Endothelial cell of umbilical vein (primary cell): ENCODE measurements around the gene MED26. TPM values are rescaled to one million over a fixed set of nuclear protein-coding genes. Genes with fewer than 3 reads are reported as not detected.

Experiments
- BruUV-seq: library from RNA; stranded (reverse); fragments of 400-500 nt; replicated peaks from 2 replicates; lab custom pipeline; 2021; lab: Mats Ljungman, UMichigan
- CTCF ChIA-PET: fragments of 300-600, 350-600 bp; sonication (Branson Sonifier 250); formaldehyde crosslinking; loops from one replicate; lab custom pipeline; 2021; ENCODE audit warnings: antibody characterized with exemption, inconsistent platforms; lab: Charles Lee
- POLR2A ChIA-PET: fragments of 300-600, 350-600 bp; sonication (Branson Sonifier 250); formaldehyde crosslinking; loops from one replicate; lab custom pipeline; 2021; ENCODE audit warnings: antibody characterized with exemption, inconsistent platforms; lab: Charles Lee
- DNase-seq: peaks from one replicate; pipeline ENCODE4 v3.0.0-alpha.2; 2011; ENCODE audit warnings: low read depth, low spot score
- FAIRE-seq: peaks from 2 replicates; lab custom pipeline; 2011; peaks lifted over from hg19 to GRCh38; lab: Jason Lieb, UNC
- H2AFZ ChIP-seq: 2 replicates; pipeline ENCODE4 v1.6.0; 2012; ENCODE audit warnings: low read depth, low read length, control low read depth, inconsistent platforms
- H3K27ac ChIP-seq: 2 replicates; pipeline ENCODE4 v1.5.1; 2011; ENCODE audit warnings: low read depth, mild to moderate bottlenecking, control low read depth, low read length, moderate library complexity; ENCODE audit not compliant: insufficient read depth
- H3K27me3 ChIP-seq, 2 experiments: 2 replicates each; pipeline versions ENCODE4 v1.6.0 to v1.6.1; 2011; ENCODE audit warnings: low read length in 2 of 2, mixed read lengths in 1 of 2; ENCODE audit not compliant: control insufficient read depth in 2 of 2, insufficient read depth in 2 of 2
- H3K36me3 ChIP-seq, 2 experiments: 2 replicates in 1 of 2; 3 replicates in 1 of 2; pipeline ENCODE4 v1.5.1; 2011; ENCODE audit warnings: low read length in 2 of 2, mild to moderate bottlenecking in 1 of 2, moderate library complexity in 1 of 2; ENCODE audit not compliant: control insufficient read depth in 2 of 2, insufficient read depth in 2 of 2; ENCODE audit errors: extremely low read depth in 1 of 2
- H3K4me1 ChIP-seq: 3 replicates; pipeline ENCODE4 v1.5.1; 2011; ENCODE audit warnings: mild to moderate bottlenecking, low read length; ENCODE audit not compliant: control insufficient read depth, insufficient read depth; ENCODE audit errors: extremely low read depth
- H3K4me2 ChIP-seq: 2 replicates; pipeline ENCODE4 v1.6.1; 2011; ENCODE audit warnings: low read length, control low read depth, mixed read lengths; ENCODE audit not compliant: insufficient read depth
- H3K4me3 ChIP-seq, 3 experiments: fragments of 200-600 bp in 1 of 3; sonication (generic), shearing (Covaris generic) in 1 of 3; replicated peaks in 1 of 3; 2 replicates each; pipeline ENCODE4 v1.5.1; 2011 to 2016; ENCODE audit warnings: control low read depth in 3 of 3, low read length in 3 of 3, mild to moderate bottlenecking in 2 of 3, inconsistent platforms in 1 of 3, low read depth in 1 of 3, moderate library complexity in 1 of 3; ENCODE audit not compliant: insufficient read depth in 1 of 3
- H3K79me2 ChIP-seq: 2 replicates; pipeline ENCODE4 v1.6.0; 2012; ENCODE audit warnings: low read length, inconsistent platforms; ENCODE audit not compliant: control insufficient read depth, insufficient read depth
- H3K9ac ChIP-seq: replicated peaks from 2 replicates; pipeline ENCODE3; 2011; ENCODE audit warnings: low read length, control low read depth; ENCODE audit not compliant: insufficient read depth; ENCODE audit errors: extremely low read depth
- H3K9me1 ChIP-seq: replicated peaks from 3 replicates; pipeline ENCODE4 v1.6.0; 2011; ENCODE audit warnings: mild to moderate bottlenecking, low read length; ENCODE audit not compliant: control insufficient read depth, insufficient read depth; ENCODE audit errors: extremely low read depth
- H3K9me3 ChIP-seq: replicated peaks from 2 replicates; pipeline ENCODE4 v1.5.1; 2012; ENCODE audit warnings: low read length, inconsistent platforms; ENCODE audit not compliant: control insufficient read depth, insufficient read depth
- H4K20me1 ChIP-seq: replicated peaks from 2 replicates; pipeline ENCODE3; 2011; ENCODE audit warnings: mild to moderate bottlenecking, low read length; ENCODE audit not compliant: control insufficient read depth, insufficient read depth; ENCODE audit errors: extremely low read depth
- EZH2 ChIP-seq: IDR thresholded peaks from 2 replicates; pipeline ENCODE4 v1.6.1; 2012; ENCODE audit warnings: borderline replicate concordance, low read depth, mild to moderate bottlenecking, moderate library complexity, low read length, inconsistent platforms; ENCODE audit not compliant: severe bottlenecking
- FOS ChIP-seq: IDR thresholded peaks from 2 replicates; pipeline ENCODE4 v1.6.1; 2011; ENCODE audit warnings: mild to moderate bottlenecking, low read length, moderate library complexity, borderline replicate concordance; ENCODE audit not compliant: insufficient read depth
- GATA2 ChIP-seq: IDR thresholded peaks from 2 replicates; pipeline ENCODE4 v1.7.0; 2011; ENCODE audit warnings: low read depth, mild to moderate bottlenecking, moderate library complexity, mixed read lengths, low read length; ENCODE audit not compliant: insufficient read length, insufficient read depth
- JUN ChIP-seq: IDR thresholded peaks from 2 replicates; pipeline ENCODE4 v1.6.1; 2011; ENCODE audit warnings: borderline replicate concordance, low read depth; ENCODE audit not compliant: insufficient read length, insufficient read depth
- MYC ChIP-seq: IDR thresholded peaks from one replicate; pipeline ENCODE4 v1.6.1; 2011; ENCODE audit warnings: mild to moderate bottlenecking, low read depth, low read length
- POLR2A ChIP-seq: IDR thresholded peaks from 2 replicates; pipeline ENCODE4 v1.6.1; 2012; ENCODE audit warnings: low read depth, mild to moderate bottlenecking, control low read depth, low read length
- POLR2AphosphoS5 ChIP-seq: IDR thresholded peaks from 2 replicates; pipeline ENCODE4 v1.6.1; 2012; ENCODE audit warnings: low read depth, mild to moderate bottlenecking, control low read depth, low read length, moderate library complexity; ENCODE audit not compliant: insufficient read depth
- dilution Hi-C: fragments of 300-500 bp; cut with MboI; formaldehyde crosslinking; loops from one replicate; pipeline ENCODE4 v1.15.0; 2019; ENCODE audit warnings: low sequenced_read_pairs; ENCODE audit not compliant: extremely low pct_ligation_motif_present
- intact Hi-C: fragments of 100-400 bp; cut with micrococcal nuclease; formaldehyde crosslinking; loops from one replicate; pipeline ENCODE4 v1.10.0; 2022
- polyA plus RNA-seq, 4 experiments: library from polyadenylated mRNA; depleted of rRNA in 3 of 4; stranded (reverse) in 3 of 4; unstranded in 1 of 4; fragments of >200 nt; gene quantifications; 2 replicates each; pipeline versions ENCODE4 v1.2.1 to v1.2.3, GENCODE V29; 2011 to 2012; ENCODE audit warnings: missing spikeins in 1 of 4
- total RNA-seq: library from RNA; stranded (reverse); gene quantifications from 2 replicates; pipeline ENCODE4 v1.2.3, GENCODE V29; 2021
- TF ChIP-seq, protein P1 (sequence below), 2 donors: IDR thresholded peaks; 1 replicate in 1 of 2; 2 replicates in 1 of 2; pipeline ENCODE4 v1.5.1; 2011; ENCODE audit warnings: low read length in 2 of 2, mild to moderate bottlenecking in 2 of 2, moderate library complexity in 2 of 2, control low read depth in 1 of 2, inconsistent platforms in 1 of 2, low read depth in 1 of 2; ENCODE audit not compliant: insufficient read depth in 1 of 2; ENCODE audit errors: extremely low read depth in 1 of 2
- TF ChIP-seq, protein P2 (sequence below): IDR thresholded peaks from 2 replicates; pipeline ENCODE4 v1.6.1; 2011; ENCODE audit not compliant: insufficient read depth, insufficient read length

MED26 gene
- total and polyA plus RNA-seq, 2 donors (not counting 3 experiments of a cell fraction or from before 2014, with no cell fraction given): 5.6 to 13.4 TPM

DNA sequence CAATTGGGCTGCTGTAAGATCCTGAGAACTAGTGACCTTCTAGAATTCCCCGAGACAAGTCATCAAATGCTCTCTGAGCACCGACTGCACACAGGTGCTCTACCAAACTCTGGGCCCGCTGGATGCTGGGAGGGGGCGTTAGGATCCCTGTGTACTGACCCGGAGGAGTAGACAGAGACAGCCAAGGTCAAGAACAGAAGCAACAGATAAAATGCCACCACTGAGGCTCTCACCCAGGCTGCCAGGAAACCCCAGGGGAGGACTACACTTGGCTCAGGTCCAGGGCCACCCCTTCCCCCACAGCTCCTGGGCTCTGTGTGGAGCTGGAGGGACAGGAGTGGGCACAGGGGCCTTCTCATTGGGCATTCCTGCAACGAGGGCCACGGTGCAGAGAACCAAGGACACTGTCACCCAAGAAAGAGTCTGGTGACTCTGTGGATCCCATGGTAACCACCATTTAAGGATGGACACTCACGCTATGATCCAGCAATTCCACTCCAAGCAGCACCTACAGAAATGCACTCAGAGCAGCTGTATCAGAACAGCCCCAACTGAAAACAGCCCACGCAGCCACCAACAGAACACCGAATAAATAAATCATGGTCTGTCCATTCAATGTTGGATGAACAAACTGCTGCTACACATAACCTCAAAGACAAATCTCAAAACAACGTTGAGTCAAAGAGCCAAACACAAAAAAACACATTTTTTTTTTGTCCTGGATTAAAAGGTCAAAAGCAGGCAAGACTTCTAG lies 39.0 kb downstream of the MED26 start:
- no peaks in the 10 kb centered on the region for H4K20me1 ChIP-seq
- H3K4me3 ChIP-seq: no peak overlapping the region
- TF ChIP-seq POLR2AphosphoS5: no peak
- TF ChIP-seq MYC: no peak
- no peak for TF ChIP-seq EZH2
- no peak for TF ChIP-seq JUN
- no peak for TF ChIP-seq FOS
- no peak for TF ChIP-seq GATA2
- TF ChIP-seq, protein P1, sequence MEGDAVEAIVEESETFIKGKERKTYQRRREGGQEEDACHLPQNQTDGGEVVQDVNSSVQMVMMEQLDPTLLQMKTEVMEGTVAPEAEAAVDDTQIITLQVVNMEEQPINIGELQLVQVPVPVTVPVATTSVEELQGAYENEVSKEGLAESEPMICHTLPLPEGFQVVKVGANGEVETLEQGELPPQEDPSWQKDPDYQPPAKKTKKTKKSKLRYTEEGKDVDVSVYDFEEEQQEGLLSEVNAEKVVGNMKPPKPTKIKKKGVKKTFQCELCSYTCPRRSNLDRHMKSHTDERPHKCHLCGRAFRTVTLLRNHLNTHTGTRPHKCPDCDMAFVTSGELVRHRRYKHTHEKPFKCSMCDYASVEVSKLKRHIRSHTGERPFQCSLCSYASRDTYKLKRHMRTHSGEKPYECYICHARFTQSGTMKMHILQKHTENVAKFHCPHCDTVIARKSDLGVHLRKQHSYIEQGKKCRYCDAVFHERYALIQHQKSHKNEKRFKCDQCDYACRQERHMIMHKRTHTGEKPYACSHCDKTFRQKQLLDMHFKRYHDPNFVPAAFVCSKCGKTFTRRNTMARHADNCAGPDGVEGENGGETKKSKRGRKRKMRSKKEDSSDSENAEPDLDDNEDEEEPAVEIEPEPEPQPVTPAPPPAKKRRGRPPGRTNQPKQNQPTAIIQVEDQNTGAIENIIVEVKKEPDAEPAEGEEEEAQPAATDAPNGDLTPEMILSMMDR (IDR thresholded peaks at IDR 0.05; ENCODE audit: extremely low read depth in 1 of 2, insufficient read depth in 1 of 2, low read depth in 1 of 2, low read length in 2 of 2): no peak
- TF ChIP-seq, protein P2, sequence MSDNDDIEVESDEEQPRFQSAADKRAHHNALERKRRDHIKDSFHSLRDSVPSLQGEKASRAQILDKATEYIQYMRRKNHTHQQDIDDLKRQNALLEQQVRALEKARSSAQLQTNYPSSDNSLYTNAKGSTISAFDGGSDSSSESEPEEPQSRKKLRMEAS: no peak
- TF ChIP-seq POLR2A: no peak
- H3K9me1 ChIP-seq: no peaks in the 10 kb centered on the region
- dilution Hi-C loops (no loop called here), intact Hi-C loops (no loop called here)
- no peaks in the 10 kb centered on the region for H3K27me3 ChIP-seq
- ChIA-PET CTCF (interaction anchor here (1.2 to 2.2 kb wide), 3 partner anchors 12 to 23 kb away, joined by 3 to 7 read pairs (median 4); no protein-coding TSS in a partner anchor), POLR2A (no interaction called here)
- FAIRE-seq (no peak), DNase-seq (no peak)
- peaks cover 32% of the 10 kb centered on the region for H3K4me1 ChIP-seq
- no peak overlapping the region for H3K27ac ChIP-seq
- no peak overlapping the region for H3K4me2 ChIP-seq
- H3K36me3 ChIP-seq: no peaks in the 10 kb centered on the region
- no peaks in the 10 kb centered on the region for H3K9me3 ChIP-seq
- no peak overlapping the region for H2AFZ ChIP-seq
- H3K79me2 ChIP-seq: peaks cover 82% of the 10 kb centered on the region
- no TSS peak for BruUV-seq
- H3K9ac ChIP-seq: no peak overlapping the region
